Astrocyte (in vitro differentiated cells and primary cell): ENCODE data around the gene SPOCK1. TPM values are rescaled to one million over a fixed set of nuclear protein-coding genes. Genes with fewer than 3 reads are reported as not detected.

Experiments
- DNase-seq: peaks from one replicate; pipeline ENCODE4 v3.0.0-alpha.2; 2010; ENCODE audit warnings: low read depth
- FAIRE-seq: peaks from 2 replicates; lab custom pipeline; 2011; peaks lifted over from hg19 to GRCh38; lab: Jason Lieb, UNC
- H2AFZ ChIP-seq: 2 replicates; pipeline ENCODE4 v1.6.0; 2012; ENCODE audit warnings: low read depth, low read length, inconsistent platforms
- H3K27ac ChIP-seq: 2 replicates; pipeline ENCODE4 v1.5.1; 2011; ENCODE audit warnings: low read depth, low read length, inconsistent platforms
- H3K27me3 ChIP-seq: 2 replicates; pipeline ENCODE4 v1.6.0; 2011; ENCODE audit warnings: low read length, inconsistent platforms; ENCODE audit not compliant: insufficient read depth
- H3K36me3 ChIP-seq: 2 replicates; pipeline ENCODE4 v1.5.1; 2011; ENCODE audit warnings: low read length, inconsistent platforms; ENCODE audit not compliant: insufficient read depth
- H3K4me1 ChIP-seq: 2 replicates; pipeline ENCODE4 v1.5.1; 2011; ENCODE audit warnings: low read length, inconsistent platforms; ENCODE audit not compliant: insufficient read depth
- H3K4me2 ChIP-seq: 2 replicates; pipeline ENCODE4 v1.6.0; 2012; ENCODE audit warnings: low read length, inconsistent platforms
- H3K4me3 ChIP-seq: 2 replicates; pipeline ENCODE4 v1.5.1; 2011; ENCODE audit warnings: low read depth, mild to moderate bottlenecking, low read length, inconsistent platforms; ENCODE audit not compliant: insufficient read depth
- H3K79me2 ChIP-seq: 2 replicates; pipeline ENCODE4 v1.6.0; 2012; ENCODE audit warnings: mild to moderate bottlenecking, low read length, inconsistent platforms; ENCODE audit not compliant: insufficient read depth
- H3K9ac ChIP-seq: 2 replicates; pipeline ENCODE4 v1.6.0; 2012; ENCODE audit warnings: mild to moderate bottlenecking, low read length, inconsistent platforms
- H3K9me3 ChIP-seq: 2 replicates; pipeline ENCODE4 v1.5.1; 2012; ENCODE audit warnings: low read depth, mild to moderate bottlenecking, low read length, inconsistent platforms; ENCODE audit not compliant: insufficient read depth
- H4K20me1 ChIP-seq: 2 replicates; pipeline ENCODE4 v1.6.0; 2012; ENCODE audit warnings: low read length, inconsistent platforms; ENCODE audit not compliant: insufficient read depth
- H3K27ac Mint-ChIP-seq: one replicate; pipeline ENCODE4 v1.8.0; 2021; ENCODE audit warnings: mild to moderate bottlenecking, mixed read lengths; ENCODE audit not compliant: unreplicated experiment
- H3K27me3 Mint-ChIP-seq: one replicate; pipeline ENCODE4 v1.8.0; 2021; ENCODE audit warnings: low read depth, mixed read lengths; ENCODE audit not compliant: unreplicated experiment
- H3K36me3 Mint-ChIP-seq: one replicate; pipeline ENCODE4 v1.8.0; 2021; ENCODE audit warnings: low read depth, mixed read lengths; ENCODE audit not compliant: unreplicated experiment
- H3K4me1 Mint-ChIP-seq: one replicate; pipeline ENCODE4 v1.8.0; 2021; ENCODE audit warnings: low read depth, mixed read lengths; ENCODE audit not compliant: unreplicated experiment
- H3K4me3 Mint-ChIP-seq: one replicate; pipeline ENCODE4 v1.8.0; 2021; ENCODE audit warnings: mild to moderate bottlenecking, moderate library complexity, mixed read lengths; ENCODE audit not compliant: unreplicated experiment
- H3K9me3 Mint-ChIP-seq: one replicate; pipeline ENCODE4 v1.8.0; 2021; ENCODE audit warnings: mild to moderate bottlenecking, mixed read lengths; ENCODE audit not compliant: unreplicated experiment
- EZH2 ChIP-seq: IDR thresholded peaks from 2 replicates; pipeline ENCODE4 v1.6.1; 2012; ENCODE audit warnings: mild to moderate bottlenecking, low read length, inconsistent platforms; ENCODE audit not compliant: insufficient read depth
- total RNA-seq: library from RNA; stranded (reverse); gene quantifications from 2 replicates; pipeline ENCODE4 v1.2.1, GENCODE V29; 2021
- TF ChIP-seq, protein P1 (sequence below): IDR thresholded peaks from 2 replicates; pipeline ENCODE4 v1.5.1; 2011; ENCODE audit warnings: low read depth, mild to moderate bottlenecking, inconsistent platforms, low read length, moderate library complexity; ENCODE audit not compliant: insufficient read depth

The SPOCK1 gene
- total RNA-seq, 1 donor from 2014 or later, result 53.5 TPM

DNA sequence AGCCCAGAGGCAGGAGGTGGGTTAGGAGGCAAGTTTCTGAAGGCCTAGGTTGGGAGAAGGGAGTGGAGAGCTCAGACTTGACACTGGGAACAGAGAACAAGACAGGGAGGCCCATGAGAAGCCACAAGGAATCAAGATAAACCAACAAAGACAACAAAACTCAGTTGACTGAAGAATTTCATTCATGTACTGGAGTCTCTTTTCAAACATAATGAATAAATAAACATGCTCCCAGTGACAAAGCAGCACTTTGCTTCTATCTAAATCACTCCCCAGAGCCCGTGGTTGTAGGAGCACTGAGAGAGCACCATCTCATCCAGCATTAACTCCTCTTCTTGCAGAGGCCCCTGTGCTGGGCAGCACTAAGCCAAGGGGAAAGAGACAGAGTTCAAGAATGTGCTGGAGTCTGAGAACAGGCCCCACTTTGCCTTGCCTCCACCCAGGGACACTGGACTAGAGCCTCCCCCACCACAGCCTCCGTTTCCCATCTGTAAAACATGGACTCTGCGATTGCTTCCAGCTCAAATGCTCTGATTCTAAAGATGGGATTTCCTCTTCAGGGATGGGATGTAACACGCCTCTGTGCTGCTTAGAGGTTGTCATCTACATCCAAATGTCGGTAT, 282.0 kb downstream of the SPOCK1 start:
- Histone ChIP-seq H3K27me3 (no peaks in the 10 kb centered on the region), H3K4me2 (peak overlapping the region; percentile 68), H3K4me3 (no peak overlapping the region), H4K20me1 (peaks cover 26% of the 10 kb centered on the region), H3K79me2 (peaks cover 14% of the 10 kb centered on the region), H3K36me3 (no peaks in the 10 kb centered on the region), H3K9me3 (no peaks in the 10 kb centered on the region), H3K27ac (no peak overlapping the region), H3K9ac (no peak overlapping the region), H2AFZ (no peak overlapping the region), H3K4me1 (peaks cover 42% of the 10 kb centered on the region)
- H3K4me1 Mint-ChIP-seq, result peaks cover 36% of the 10 kb centered on the region
- no peaks in the 10 kb centered on the region for H3K36me3 Mint-ChIP-seq
- H3K9me3 Mint-ChIP-seq, result peaks cover 2% of the 10 kb centered on the region
- no peak overlapping the region for H3K27ac Mint-ChIP-seq
- peak overlapping the region; percentile 41 for H3K4me3 Mint-ChIP-seq
- no peak for FAIRE-seq
- DNase-seq, result peak; percentile 11
- TF ChIP-seq, protein P1, sequence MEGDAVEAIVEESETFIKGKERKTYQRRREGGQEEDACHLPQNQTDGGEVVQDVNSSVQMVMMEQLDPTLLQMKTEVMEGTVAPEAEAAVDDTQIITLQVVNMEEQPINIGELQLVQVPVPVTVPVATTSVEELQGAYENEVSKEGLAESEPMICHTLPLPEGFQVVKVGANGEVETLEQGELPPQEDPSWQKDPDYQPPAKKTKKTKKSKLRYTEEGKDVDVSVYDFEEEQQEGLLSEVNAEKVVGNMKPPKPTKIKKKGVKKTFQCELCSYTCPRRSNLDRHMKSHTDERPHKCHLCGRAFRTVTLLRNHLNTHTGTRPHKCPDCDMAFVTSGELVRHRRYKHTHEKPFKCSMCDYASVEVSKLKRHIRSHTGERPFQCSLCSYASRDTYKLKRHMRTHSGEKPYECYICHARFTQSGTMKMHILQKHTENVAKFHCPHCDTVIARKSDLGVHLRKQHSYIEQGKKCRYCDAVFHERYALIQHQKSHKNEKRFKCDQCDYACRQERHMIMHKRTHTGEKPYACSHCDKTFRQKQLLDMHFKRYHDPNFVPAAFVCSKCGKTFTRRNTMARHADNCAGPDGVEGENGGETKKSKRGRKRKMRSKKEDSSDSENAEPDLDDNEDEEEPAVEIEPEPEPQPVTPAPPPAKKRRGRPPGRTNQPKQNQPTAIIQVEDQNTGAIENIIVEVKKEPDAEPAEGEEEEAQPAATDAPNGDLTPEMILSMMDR, result no peak
- TF ChIP-seq EZH2, result no peak
- H3K27me3 Mint-ChIP-seq, result peaks cover under 1% of the 10 kb centered on the region

GRCh38 chr5:137215780-137216179, 283.3 kb downstream of the SPOCK1 start:
- Histone ChIP-seq H4K20me1 (peaks cover 28% of the 10 kb centered on the region), H3K4me1 (peaks cover 42% of the 10 kb centered on the region), H3K4me3 (no peak overlapping the region), H3K36me3 (no peaks in the 10 kb centered on the region), H2AFZ (no peak overlapping the region), H3K27ac (no peak overlapping the region), H3K27me3 (no peaks in the 10 kb centered on the region), H3K9me3 (no peaks in the 10 kb centered on the region), H3K79me2 (peaks cover 14% of the 10 kb centered on the region), H3K9ac (no peak overlapping the region), H3K4me2 (no peak overlapping the region)
- TF ChIP-seq EZH2, result no peak
- TF ChIP-seq, protein P1, result no peak
- peaks cover 2% of the 10 kb centered on the region for H3K27me3 Mint-ChIP-seq
- H3K4me1 Mint-ChIP-seq, result peaks cover 36% of the 10 kb centered on the region
- no peak overlapping the region for H3K27ac Mint-ChIP-seq
- no peaks in the 10 kb centered on the region for H3K36me3 Mint-ChIP-seq
- no peak for FAIRE-seq
- peaks cover 2% of the 10 kb centered on the region for H3K9me3 Mint-ChIP-seq
- no peak overlapping the region for H3K4me3 Mint-ChIP-seq
- no peak for DNase-seq

DNA sequence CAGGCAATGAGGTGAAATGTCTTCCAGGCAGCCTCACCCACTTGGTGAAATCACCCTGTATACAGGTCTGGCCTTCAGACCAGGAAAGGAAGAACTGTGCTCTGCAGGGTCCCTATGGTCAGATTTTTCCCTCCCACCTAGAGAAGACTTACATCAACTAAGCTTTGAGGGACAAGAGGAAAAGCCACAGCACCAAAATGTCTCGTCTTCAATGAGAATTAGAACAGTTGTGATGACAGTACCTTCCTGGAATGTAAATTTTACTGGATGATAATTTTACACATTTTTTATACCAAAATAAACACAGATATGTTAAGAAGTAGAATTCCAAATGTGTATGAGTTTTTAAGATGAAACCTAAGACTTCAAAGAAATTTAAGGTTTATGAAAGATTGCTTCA, 283.9 kb downstream of the SPOCK1 start:
- no peak overlapping the region for H2AFZ ChIP-seq
- Mint-ChIP-seq H3K4me1 (peaks cover 36% of the 10 kb centered on the region), H3K4me3 (no peak overlapping the region), H3K27me3 (peaks cover 2% of the 10 kb centered on the region), H3K36me3 (no peaks in the 10 kb centered on the region), H3K27ac (no peak overlapping the region), H3K9me3 (peaks cover 2% of the 10 kb centered on the region)
- H3K79me2 ChIP-seq, result peaks cover 14% of the 10 kb centered on the region
- DNase-seq, result no peak
- peak overlapping the region; percentile 32 for H3K4me2 ChIP-seq
- no peak for FAIRE-seq
- no peaks in the 10 kb centered on the region for H3K27me3 ChIP-seq
- TF ChIP-seq, protein P1, result no peak
- TF ChIP-seq EZH2, result no peak
- no peak overlapping the region for H3K4me3 ChIP-seq
- no peak overlapping the region for H3K9ac ChIP-seq
- peaks cover 42% of the 10 kb centered on the region for H3K4me1 ChIP-seq
- peaks cover 33% of the 10 kb centered on the region for H4K20me1 ChIP-seq
- no peaks in the 10 kb centered on the region for H3K36me3 ChIP-seq
- H3K9me3 ChIP-seq, result no peaks in the 10 kb centered on the region
- H3K27ac ChIP-seq, result peak overlapping the region; percentile 8
